Hepatocyte (in vitro differentiated cells): ENCODE results near the gene XRCC4. TPM values are rescaled to one million over a fixed set of nuclear protein-coding genes. Genes with fewer than 3 reads are reported as not detected.

Source experiments
- DNase-seq: peaks from one replicate; pipeline ENCODE4 v3.0.0-alpha.2; 2016; ENCODE audit warnings: low spot score
- H2AFZ ChIP-seq: fragments of 200-600 bp; sonication (generic); 2 replicates; pipeline ENCODE4 v1.6.0; 2016; ENCODE audit warnings: antibody characterized with exemption, mild to moderate bottlenecking
- H3K27ac ChIP-seq: fragments of 200-600 bp; sonication (generic); 2 replicates; pipeline ENCODE4 v1.5.1; 2016; ENCODE audit warnings: mild to moderate bottlenecking
- H3K27me3 ChIP-seq: fragments of 200-600 bp; sonication (generic); 2 replicates; pipeline ENCODE4 v1.6.1; 2016
- H3K36me3 ChIP-seq: fragments of 200-600 bp; sonication (generic); replicated peaks from 2 replicates; pipeline ENCODE4 v1.5.1; 2016; ENCODE audit warnings: low read depth; ENCODE audit not compliant: insufficient read depth
- H3K4me1 ChIP-seq: fragments of 200-600 bp; sonication (generic); 2 replicates; pipeline ENCODE4 v1.5.1; 2016; ENCODE audit warnings: mild to moderate bottlenecking, moderate library complexity; ENCODE audit not compliant: insufficient read depth
- H3K4me2 ChIP-seq: fragments of 200-600 bp; sonication (generic); 2 replicates; pipeline ENCODE4 v1.6.0; 2016
- H3K4me3 ChIP-seq: fragments of 200-600 bp; sonication (generic); 2 replicates; pipeline ENCODE4 v1.5.1; 2016; ENCODE audit warnings: mild to moderate bottlenecking
- H3K79me2 ChIP-seq: fragments of 200-600 bp; sonication (generic); 2 replicates; pipeline ENCODE4 v1.6.0; 2017; ENCODE audit warnings: mild to moderate bottlenecking
- H3K9me2 ChIP-seq: fragments of 200-600 bp; sonication (generic); replicated peaks from 2 replicates; pipeline ENCODE4 v1.6.0; 2017; ENCODE audit warnings: mild to moderate bottlenecking; ENCODE audit not compliant: insufficient read depth
- H3K9me3 ChIP-seq: fragments of 200-600 bp; sonication (generic); 2 replicates; pipeline ENCODE4 v1.5.1; 2016; ENCODE audit warnings: low read depth, mild to moderate bottlenecking
- H4K20me1 ChIP-seq: fragments of 200-600 bp; sonication (generic); 2 replicates; pipeline ENCODE4 v1.6.0; 2016; ENCODE audit warnings: mild to moderate bottlenecking; ENCODE audit not compliant: insufficient read depth, poor library complexity, severe bottlenecking
- CTCF ChIP-seq: fragments of 200-600 bp; sonication (generic); IDR thresholded peaks from 2 replicates; pipeline ENCODE4 v1.5.1; 2016; ENCODE audit warnings: antibody characterized with exemption, mild to moderate bottlenecking; ENCODE audit not compliant: poor library complexity
- EZH2 ChIP-seq: fragments of 200-600 bp; sonication (generic); IDR thresholded peaks from 2 replicates; pipeline ENCODE4 v1.6.1; 2016; ENCODE audit warnings: antibody characterized with exemption, mild to moderate bottlenecking, borderline replicate concordance
- EZH2phosphoT487 ChIP-seq: fragments of 200-600 bp; sonication (generic); IDR thresholded peaks from one replicate; pipeline ENCODE4 v1.6.1; 2018; ENCODE audit warnings: antibody characterized with exemption, mild to moderate bottlenecking, low read depth, moderate library complexity; ENCODE audit not compliant: unreplicated experiment, severe bottlenecking
- WGBS: methylation state at CpG from one replicate; pipeline ENCODE4 v1.1.6; 2016; ENCODE audit warnings: low lambda C conversion rate; ENCODE audit errors: missing lambda C conversion rate; 5-methylcytosine and 5-hydroxymethylcytosine counted together
- polyA plus RNA-seq: library from polyadenylated mRNA; unstranded; fragments of >200 nt; fragmentation: Nextera tagmentation; extraction: Ambion mirVana; gene quantifications from 2 replicates; pipeline ENCODE4 v1.2.1, GENCODE V29; 2016
- total RNA-seq: library from RNA; depleted of rRNA; stranded (reverse); fragments of >200 nt; gene quantifications from 2 replicates; pipeline ENCODE4 v1.2.3, GENCODE V29; 2014

Gene XRCC4
- total and polyA plus RNA-seq, 2 experiments from 2014 or later = 12.7 to 21.5 TPM

- no peaks in the 10 kb centered on the region for H3K79me2 ChIP-seq
- no peak overlapping the region for H3K4me3 ChIP-seq
- no peaks in the 10 kb centered on the region for H3K4me1 ChIP-seq
- no peak for DNase-seq
- no peaks in the 10 kb centered on the region for H4K20me1 ChIP-seq
- H3K9me3 ChIP-seq = peaks cover 12% of the 10 kb centered on the region
- H3K27me3 ChIP-seq = no peaks in the 10 kb centered on the region
- no peak for TF ChIP-seq EZH2
- H2AFZ ChIP-seq = no peak overlapping the region
- no peaks in the 10 kb centered on the region for H3K9me2 ChIP-seq
- H3K4me2 ChIP-seq = no peak overlapping the region
- WGBS = 97% methylated on average over 2 of the region's 2 CpGs
- no peak overlapping the region for H3K27ac ChIP-seq
- no peaks in the 10 kb centered on the region for H3K36me3 ChIP-seq
These were observed 15.3 kb downstream of the XRCC4 start for GRCh38 chr5:83092619-83093018.

- H3K4me2 ChIP-seq = no peak overlapping the region
- 94% methylated on average over 4 of the region's 4 CpGs for WGBS
These were observed 16.3 kb downstream of the XRCC4 start for GRCh38 chr5:83093692-83094091.

GRCh38 chr5:83095163-83095956 is 18.0 kb downstream of the XRCC4 start:
- 78% methylated on average over 3 of the region's 3 CpGs for WGBS
- no peak overlapping the region for H3K4me2 ChIP-seq
- H3K4me1 ChIP-seq = peaks cover 6% of the 10 kb centered on the region
- no peaks in the 10 kb centered on the region for H3K36me3 ChIP-seq
- H4K20me1 ChIP-seq = no peaks in the 10 kb centered on the region
- no peaks in the 10 kb centered on the region for H3K79me2 ChIP-seq
- TF ChIP-seq EZH2phosphoT487 = no peak
- no peak for TF ChIP-seq EZH2
- no peak for TF ChIP-seq CTCF
- no peaks in the 10 kb centered on the region for H3K27me3 ChIP-seq
- no peak overlapping the region for H3K4me3 ChIP-seq
- no peak overlapping the region for H3K27ac ChIP-seq
- H3K9me3 ChIP-seq = peaks cover 12% of the 10 kb centered on the region
- no peaks in the 10 kb centered on the region for H3K9me2 ChIP-seq
- no peak for DNase-seq
- no peak overlapping the region for H2AFZ ChIP-seq

More at GRCh38 chr5:83093692-83094091, 16.3 kb downstream of the XRCC4 start:
- DNase-seq = no peak
- Histone ChIP-seq H3K4me3 (no peak overlapping the region), H3K27me3 (no peaks in the 10 kb centered on the region), H3K79me2 (no peaks in the 10 kb centered on the region), H2AFZ (no peak overlapping the region), H3K9me2 (no peaks in the 10 kb centered on the region), H3K9me3 (peaks cover 12% of the 10 kb centered on the region), H3K27ac (no peak overlapping the region), H4K20me1 (no peaks in the 10 kb centered on the region), H3K4me1 (peaks cover 5% of the 10 kb centered on the region), H3K36me3 (no peaks in the 10 kb centered on the region)
- TF ChIP-seq EZH2phosphoT487 (no peak), EZH2 (no peak), CTCF (no peak)

GRCh38 chr5:83095957-83096539 is 18.7 kb downstream of the XRCC4 start:
- WGBS = 74% methylated on average over 6 of the region's 6 CpGs
- DNase-seq = peak; percentile 67

More at GRCh38 chr5:83095957-83096539, 18.7 kb downstream of the XRCC4 start:
- Histone ChIP-seq H3K9me2 (no peaks in the 10 kb centered on the region), H2AFZ (no peak overlapping the region), H3K4me3 (no peak overlapping the region), H3K27ac (peak overlapping the region; percentile 34), H3K27me3 (no peaks in the 10 kb centered on the region), H3K4me1 (peaks cover 6% of the 10 kb centered on the region), H3K36me3 (no peaks in the 10 kb centered on the region), H3K4me2 (no peak overlapping the region), H4K20me1 (no peaks in the 10 kb centered on the region), H3K79me2 (no peaks in the 10 kb centered on the region), H3K9me3 (peaks cover 12% of the 10 kb centered on the region)
- TF ChIP-seq CTCF (no peak), EZH2 (no peak), EZH2phosphoT487 (no peak)
